GM12872 (cell line): ENCODE measurements around the gene LKAAEAR1.

Experiments used
- CTCF ChIP-seq: IDR thresholded peaks from 3 replicates; pipeline ENCODE4 v1.5.1; 2011; ENCODE audit warnings: low read depth, mild to moderate bottlenecking, low read length, moderate library complexity; ENCODE audit not compliant: insufficient read depth

Gene LKAAEAR1

GRCh38 chr20:64083804-64084684 is at the start of gene LKAAEAR1:
Gene LKAAEAR1, minus strand, starts transcription at chr20:64084398. Its CDS starts 179 bp downstream, at chr20:64084219.
- TF ChIP-seq CTCF = no peak

GRCh38 chr20:64131406-64131805 is 47.2 kb upstream of the LKAAEAR1 start:
- peak; percentile 37 for TF ChIP-seq CTCF

- TF ChIP-seq CTCF = no peak
Measured at GRCh38 chr20:64130876-64131275, 46.7 kb upstream of the LKAAEAR1 start.

GRCh38 chr20:64130271-64130670 is 46.1 kb upstream of the LKAAEAR1 start:
- no peak for TF ChIP-seq CTCF

- TF ChIP-seq CTCF = no peak
Measured at GRCh38 chr20:64129146-64129782, 45.1 kb upstream of the LKAAEAR1 start.

GRCh38 chr20:64121586-64121985 is 37.4 kb upstream of the LKAAEAR1 start:
- TF ChIP-seq CTCF = no peak

GRCh38 chr20:64119681-64120341 is 35.6 kb upstream of the LKAAEAR1 start:
- TF ChIP-seq CTCF = no peak
